NCI-H1105 (cell line): ENCODE measurements around the gene HYOU1.
"Not testable (repeated sequence)": the region's sequence is repeated elsewhere in the genome, so short reads cannot be mapped to it uniquely, and the experiment has no call there.

Source experiments
- DNase-seq: peaks from one replicate; lab custom pipeline; 2025; lab: John Stamatoyannopoulos, UW

The HYOU1 gene

DNA sequence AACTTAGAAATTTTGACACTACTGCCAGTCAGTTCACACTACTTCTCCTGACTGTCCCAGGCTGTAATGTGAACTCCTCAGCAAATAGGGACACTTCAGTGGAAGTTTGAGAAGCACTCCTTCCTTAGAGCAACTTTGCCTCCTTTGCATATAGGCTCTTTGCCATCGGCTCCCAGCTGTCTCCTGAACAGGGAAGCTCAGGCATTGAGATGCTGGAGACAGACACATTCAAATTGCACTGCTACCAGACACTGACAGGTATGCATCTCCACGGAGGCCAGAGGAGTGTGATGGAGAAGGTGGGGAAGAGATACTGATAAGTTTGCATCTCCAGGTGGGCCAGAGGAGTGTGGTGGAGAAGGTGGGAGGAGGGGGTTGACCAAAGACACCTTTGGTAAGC, 37.0 kb downstream of the HYOU1 start:
- no peak for DNase-seq

GRCh38 chr11:119018074-119018938, 38.7 kb downstream of the HYOU1 start, which contains the start of the genes RPS25 and TRAPPC4:
TSS of gene RPS25 (minus strand) at chr11:119018343. CDS start at chr11:119018284, 59 bp downstream.
TSS of gene TRAPPC4 (plus strand) at chr11:119018766. CDS start at chr11:119018796, 30 bp downstream.
- DNase-seq, result peak; percentile 99

GRCh38 chr11:119017377-119017776, 39.6 kb downstream of the HYOU1 start:
- DNase-seq, result not testable (repeated sequence)

- DNase-seq, result no peak
Measured at GRCh38 chr11:119016216-119017009, 40.6 kb downstream of the HYOU1 start.

- no peak for DNase-seq
Measured at GRCh38 chr11:119015054-119015611, 41.9 kb downstream of the HYOU1 start.

- DNase-seq, result no peak
Measured at GRCh38 chr11:119014209-119014924, 42.6 kb downstream of the HYOU1 start.

DNA sequence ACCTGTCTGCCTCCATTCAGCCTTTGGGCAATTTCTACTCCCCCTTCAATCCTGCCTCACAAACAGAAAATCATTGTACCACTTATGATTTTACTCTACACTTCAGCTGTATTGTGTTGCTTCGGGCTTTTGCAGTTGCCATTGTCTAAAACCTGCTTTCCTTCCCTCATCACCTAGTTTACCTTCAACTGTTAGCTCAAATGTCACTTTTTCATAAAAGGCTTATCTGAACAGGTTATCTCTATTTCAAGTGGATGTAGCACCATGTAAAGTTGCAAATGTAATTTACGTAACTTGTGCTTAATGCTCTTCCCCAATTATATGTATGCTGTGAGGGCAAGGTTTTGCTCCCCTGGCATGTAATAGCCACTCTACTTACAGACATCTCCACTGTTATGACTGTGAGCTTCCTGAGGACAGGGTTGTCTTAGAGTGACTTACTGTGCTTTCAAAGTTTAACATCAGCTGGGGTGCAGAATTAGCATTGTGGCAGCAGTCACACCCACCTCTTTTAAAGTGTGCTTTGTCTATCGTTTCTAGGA, 44.3 kb downstream of the HYOU1 start:
- no peak for DNase-seq

- no peak for DNase-seq
Measured at GRCh38 chr11:119011476-119012053, 45.4 kb downstream of the HYOU1 start.

DNA sequence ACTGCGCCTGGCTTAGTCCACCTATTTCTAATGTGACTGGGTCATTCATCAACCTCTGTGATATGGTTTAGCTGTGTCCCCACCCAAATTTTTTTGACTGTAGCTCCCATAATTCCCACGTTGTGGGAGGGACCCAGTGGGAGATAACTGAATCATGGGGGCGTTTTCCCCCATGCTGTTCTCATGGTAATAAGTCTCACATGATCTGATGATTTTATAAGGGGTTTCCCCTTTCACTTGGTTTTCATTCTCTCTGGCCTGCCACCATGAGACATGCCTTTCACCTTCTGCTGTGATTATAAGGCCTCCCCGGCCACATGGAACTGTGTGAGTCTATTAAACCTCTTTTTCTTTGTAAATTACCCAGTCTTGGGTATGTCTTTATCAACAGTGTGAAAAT, 50.3 kb downstream of the HYOU1 start:
- DNase-seq, result no peak

- no peak for DNase-seq
Measured at GRCh38 chr11:119000906-119001305, 56.1 kb downstream of the HYOU1 start.

GRCh38 chr11:118998822-118999221, 58.2 kb downstream of the HYOU1 start:
- DNase-seq, result no peak

DNA sequence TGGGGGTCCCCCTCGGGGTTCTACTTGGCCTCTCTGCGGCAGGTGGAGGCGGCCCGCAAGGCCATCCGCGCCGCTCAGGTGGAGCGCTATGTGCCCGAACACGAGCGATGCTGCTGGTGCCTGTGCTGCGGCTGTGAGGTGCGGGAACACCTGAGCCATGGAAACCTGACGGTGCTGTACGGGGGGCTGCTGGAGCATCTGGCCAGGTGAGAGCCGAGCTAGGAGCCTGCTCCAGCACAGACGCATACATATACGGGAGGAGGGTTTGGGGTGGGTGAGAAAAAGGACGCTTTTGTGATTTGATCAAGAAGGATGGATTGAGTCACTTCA, 58.7 kb downstream of the HYOU1 start:
- peak; percentile 18 for DNase-seq

DNA sequence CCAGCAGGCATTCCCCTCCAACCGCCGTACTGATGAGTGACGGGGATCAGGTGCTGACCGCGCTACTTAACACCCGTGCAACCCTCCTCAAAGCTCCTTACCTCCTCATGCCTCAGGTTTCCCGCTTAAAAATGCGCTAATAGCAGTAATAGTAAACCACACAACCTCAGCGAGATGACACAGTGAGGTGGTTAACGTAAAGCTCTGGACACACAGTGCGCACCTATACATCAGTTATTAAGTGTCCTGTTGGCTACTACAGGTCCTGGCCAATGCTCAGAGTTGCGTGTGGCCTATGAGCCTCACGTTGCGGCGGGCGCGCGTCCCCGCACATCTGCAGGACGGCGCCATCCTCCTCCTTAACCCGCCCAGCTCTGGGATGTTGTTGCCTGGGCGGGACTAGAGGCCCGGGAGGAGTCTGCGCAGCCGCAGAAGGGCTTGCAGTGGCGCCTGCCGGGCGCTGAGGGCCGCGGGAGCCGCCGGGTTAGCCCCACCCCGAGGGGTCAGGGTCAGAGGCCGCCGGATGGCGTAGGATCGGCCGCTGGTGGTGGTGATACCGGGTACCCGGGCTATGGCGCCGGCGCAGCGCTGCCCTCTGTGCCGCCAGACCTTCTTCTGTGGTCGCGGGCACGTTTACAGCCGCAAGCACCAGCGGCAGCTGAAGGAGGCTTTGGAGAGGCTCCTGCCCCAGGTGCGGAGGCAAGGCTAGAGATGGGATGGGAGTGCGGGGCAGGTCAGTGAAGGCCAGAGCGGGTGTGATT, 59.2 kb downstream of the HYOU1 start, which contains the start of gene CENATAC:
Gene CENATAC (plus strand): TSS at position 512 of the 761 bp plus-strand sequence. CDS start 60 bp downstream, at position 572.
- peak; percentile 98 for DNase-seq

GRCh38 chr11:118996926-118997626, 59.9 kb downstream of the HYOU1 start:
- DNase-seq, result no peak
